ENCODE data around the gene C4orf36.
A peak's percentile ranks its signal among the peaks of the same experiment; 100 is the strongest.
"Not testable (repeated sequence)": the region's sequence is repeated elsewhere in the genome, so short reads cannot be mapped to it uniquely, and the experiment has no call there.

C4orf36 gene

GRCh38 chr4:86894455-86894854 lies 2.2 kb upstream of the C4orf36 start:
- Histone ChIP-seq H3K9ac (ENCODE audit: low read length in 5 of 5) (no peak overlapping the region), H3K27me3 (ENCODE audit: control insufficient read depth in 5 of 5, insufficient read depth in 4 of 5, low read length in 5 of 5) (no peaks in the 10 kb centered on the region), H3K9me3 (ENCODE audit: control insufficient read depth in 5 of 5, low read length in 5 of 5) (no peaks in the 10 kb centered on the region), H3K27ac (ENCODE audit: low read depth, low read length) (no peak overlapping the region), H3K36me3 (ENCODE audit: control insufficient read depth in 5 of 5, insufficient read depth in 5 of 5, low read length in 5 of 5) (no peaks in the 10 kb centered on the region), H3K4me3 (ENCODE audit: low read depth in 1 of 5, low read length in 5 of 5) (no peak overlapping the region), H3K4me1 (ENCODE audit: control insufficient read depth in 5 of 5, insufficient read depth in 5 of 5, low read length in 5 of 5) (peaks cover 4 to 21% (median 15%) of the 10 kb centered on the region in 5 donors)

GRCh38 chr4:86893136-86893535 lies 914 bp upstream of the C4orf36 start:
- Histone ChIP-seq H3K9ac (ENCODE audit: low read length in 5 of 5) (no peak overlapping the region), H3K4me3 (ENCODE audit: low read depth in 1 of 5, low read length in 5 of 5) (peak overlapping the region in 1 of 5 donors; percentile 64), H3K9me3 (ENCODE audit: control insufficient read depth in 5 of 5, low read length in 5 of 5) (no peaks in the 10 kb centered on the region), H3K27me3 (ENCODE audit: control insufficient read depth in 5 of 5, insufficient read depth in 4 of 5, low read length in 5 of 5) (no peaks in the 10 kb centered on the region), H3K36me3 (ENCODE audit: control insufficient read depth in 5 of 5, insufficient read depth in 5 of 5, low read length in 5 of 5) (no peaks in the 10 kb centered on the region), H3K4me1 (ENCODE audit: control insufficient read depth in 5 of 5, insufficient read depth in 5 of 5, low read length in 5 of 5) (peaks cover 4 to 21% (median 15%) of the 10 kb centered on the region in 5 donors), H3K27ac (ENCODE audit: low read depth, low read length) (no peak overlapping the region)

- Histone ChIP-seq H3K27me3 (ENCODE audit: control insufficient read depth in 5 of 5, insufficient read depth in 4 of 5, low read length in 5 of 5) (no peaks in the 10 kb centered on the region), H3K27ac (ENCODE audit: low read depth, low read length) (no peak overlapping the region), H3K9me3 (ENCODE audit: control insufficient read depth in 5 of 5, low read length in 5 of 5) (no peaks in the 10 kb centered on the region), H3K36me3 (ENCODE audit: control insufficient read depth in 5 of 5, insufficient read depth in 5 of 5, low read length in 5 of 5) (peaks cover 0 to under 1% (median 0%) of the 10 kb centered on the region in 5 donors), H3K4me3 (ENCODE audit: low read depth in 1 of 5, low read length in 5 of 5) (peak overlapping the region; percentile 64 to 85 (median 77)), H3K4me1 (ENCODE audit: control insufficient read depth in 5 of 5, insufficient read depth in 5 of 5, low read length in 5 of 5) (peaks cover 4 to 21% (median 15%) of the 10 kb centered on the region in 5 donors), H3K9ac (ENCODE audit: low read length in 5 of 5) (peak overlapping the region; percentile 66 to 87 (median 77))
Measured at GRCh38 chr4:86892636-86892960, 376 bp upstream of the C4orf36 start.

- no peaks in the 10 kb centered on the region for H3K9me3 ChIP-seq (ENCODE audit: control insufficient read depth in 5 of 5, low read length in 5 of 5)
- H3K9ac ChIP-seq (ENCODE audit: low read length in 5 of 5), result no peak overlapping the region
- no peaks in the 10 kb centered on the region for H3K27me3 ChIP-seq (ENCODE audit: control insufficient read depth in 5 of 5, insufficient read depth in 4 of 5, low read length in 5 of 5)
- peaks cover 2 to 15% (median 12%) of the 10 kb centered on the region in 5 donors for H3K4me1 ChIP-seq (ENCODE audit: control insufficient read depth in 5 of 5, insufficient read depth in 5 of 5, low read length in 5 of 5)
- H3K36me3 ChIP-seq (ENCODE audit: control insufficient read depth in 5 of 5, insufficient read depth in 5 of 5, low read length in 5 of 5), result peaks cover 0 to 4% (median 0%) of the 10 kb centered on the region in 5 donors
- H3K27ac ChIP-seq (ENCODE audit: low read depth, low read length), result no peak overlapping the region
- H3K4me3 ChIP-seq (ENCODE audit: low read depth in 1 of 5, low read length in 5 of 5), result no peak overlapping the region
Measured at GRCh38 chr4:86890790-86891189, 1.4 kb downstream of the C4orf36 start.

- Histone ChIP-seq H3K4me1 (ENCODE audit: control insufficient read depth in 5 of 5, insufficient read depth in 5 of 5, low read length in 5 of 5) (no peaks in the 10 kb centered on the region), H3K27me3 (ENCODE audit: control insufficient read depth in 5 of 5, insufficient read depth in 4 of 5, low read length in 5 of 5) (no peaks in the 10 kb centered on the region), H3K36me3 (ENCODE audit: control insufficient read depth in 5 of 5, insufficient read depth in 5 of 5, low read length in 5 of 5) (no peaks in the 10 kb centered on the region), H3K9me3 (ENCODE audit: control insufficient read depth in 5 of 5, low read length in 5 of 5) (peaks cover 2 to 24% (median 17%) of the 10 kb centered on the region in 5 donors), H3K4me3 (ENCODE audit: low read depth in 1 of 5, low read length in 5 of 5) (no peak overlapping the region), H3K27ac (ENCODE audit: low read depth, low read length) (no peak overlapping the region), H3K9ac (ENCODE audit: low read length in 5 of 5) (no peak overlapping the region)
Measured at GRCh38 chr4:86879641-86880040, 12.6 kb downstream of the C4orf36 start.

- Histone ChIP-seq H3K9me3 (ENCODE audit: control insufficient read depth in 5 of 5, low read length in 5 of 5) (peaks cover 2 to 24% (median 17%) of the 10 kb centered on the region in 5 donors), H3K27me3 (ENCODE audit: control insufficient read depth in 5 of 5, insufficient read depth in 4 of 5, low read length in 5 of 5) (no peaks in the 10 kb centered on the region), H3K4me3 (ENCODE audit: low read depth in 1 of 5, low read length in 5 of 5) (no peak overlapping the region), H3K9ac (ENCODE audit: low read length in 5 of 5) (no peak overlapping the region), H3K36me3 (ENCODE audit: control insufficient read depth in 5 of 5, insufficient read depth in 5 of 5, low read length in 5 of 5) (no peaks in the 10 kb centered on the region), H3K4me1 (ENCODE audit: control insufficient read depth in 5 of 5, insufficient read depth in 5 of 5, low read length in 5 of 5) (no peaks in the 10 kb centered on the region), H3K27ac (ENCODE audit: low read depth, low read length) (no peak overlapping the region)
Measured at GRCh38 chr4:86878640-86879039, 13.6 kb downstream of the C4orf36 start.

GRCh38 chr4:86876894-86877685 lies 15.1 kb downstream of the C4orf36 start:
- no peak overlapping the region for H3K4me3 ChIP-seq (ENCODE audit: low read depth in 1 of 5, low read length in 5 of 5)
- H3K27me3 ChIP-seq (ENCODE audit: control insufficient read depth in 5 of 5, insufficient read depth in 4 of 5, low read length in 5 of 5), result no peaks in the 10 kb centered on the region
- H3K9me3 ChIP-seq (ENCODE audit: control insufficient read depth in 5 of 5, low read length in 5 of 5), result peaks cover 2 to 24% (median 17%) of the 10 kb centered on the region in 5 donors
- no peak overlapping the region for H3K9ac ChIP-seq (ENCODE audit: low read length in 5 of 5)
- H3K36me3 ChIP-seq (ENCODE audit: control insufficient read depth in 5 of 5, insufficient read depth in 5 of 5, low read length in 5 of 5), result no peaks in the 10 kb centered on the region
- no peak overlapping the region for H3K27ac ChIP-seq (ENCODE audit: low read depth, low read length)
- no peaks in the 10 kb centered on the region for H3K4me1 ChIP-seq (ENCODE audit: control insufficient read depth in 5 of 5, insufficient read depth in 5 of 5, low read length in 5 of 5)

GRCh38 chr4:86875436-86875835 lies 16.8 kb downstream of the C4orf36 start:
- peaks cover 2 to 21% (median 17%) of the 10 kb centered on the region in 5 donors for H3K9me3 ChIP-seq (ENCODE audit: control insufficient read depth in 5 of 5, low read length in 5 of 5)
- not testable (repeated sequence) for H3K4me3 ChIP-seq (ENCODE audit: low read depth in 1 of 5, low read length in 5 of 5); H3K27me3 ChIP-seq (ENCODE audit: control insufficient read depth in 5 of 5, insufficient read depth in 4 of 5, low read length in 5 of 5); H3K9ac ChIP-seq (ENCODE audit: low read length in 5 of 5); H3K27ac ChIP-seq (ENCODE audit: low read depth, low read length); H3K4me1 ChIP-seq (ENCODE audit: control insufficient read depth in 5 of 5, insufficient read depth in 5 of 5, low read length in 5 of 5); H3K36me3 ChIP-seq (ENCODE audit: control insufficient read depth in 5 of 5, insufficient read depth in 5 of 5, low read length in 5 of 5)

GRCh38 chr4:86872135-86872534 lies 20.1 kb downstream of the C4orf36 start:
- Histone ChIP-seq H3K36me3 (ENCODE audit: control insufficient read depth in 5 of 5, insufficient read depth in 5 of 5, low read length in 5 of 5) (no peaks in the 10 kb centered on the region), H3K4me3 (ENCODE audit: low read depth in 1 of 5, low read length in 5 of 5) (no peak overlapping the region), H3K9ac (ENCODE audit: low read length in 5 of 5) (no peak overlapping the region), H3K4me1 (ENCODE audit: control insufficient read depth in 5 of 5, insufficient read depth in 5 of 5, low read length in 5 of 5) (no peaks in the 10 kb centered on the region), H3K27me3 (ENCODE audit: control insufficient read depth in 5 of 5, insufficient read depth in 4 of 5, low read length in 5 of 5) (no peaks in the 10 kb centered on the region), H3K27ac (ENCODE audit: low read depth, low read length) (no peak overlapping the region), H3K9me3 (ENCODE audit: control insufficient read depth in 5 of 5, low read length in 5 of 5) (no peaks in the 10 kb centered on the region)

GRCh38 chr4:86870442-86871069 lies 21.7 kb downstream of the C4orf36 start:
- Histone ChIP-seq H3K27me3 (ENCODE audit: control insufficient read depth in 5 of 5, insufficient read depth in 4 of 5, low read length in 5 of 5) (no peaks in the 10 kb centered on the region), H3K9me3 (ENCODE audit: control insufficient read depth in 5 of 5, low read length in 5 of 5) (no peaks in the 10 kb centered on the region), H3K4me1 (ENCODE audit: control insufficient read depth in 5 of 5, insufficient read depth in 5 of 5, low read length in 5 of 5) (no peaks in the 10 kb centered on the region), H3K36me3 (ENCODE audit: control insufficient read depth in 5 of 5, insufficient read depth in 5 of 5, low read length in 5 of 5) (no peaks in the 10 kb centered on the region), H3K9ac (ENCODE audit: low read length in 5 of 5) (no peak overlapping the region), H3K4me3 (ENCODE audit: low read depth in 1 of 5, low read length in 5 of 5) (no peak overlapping the region), H3K27ac (ENCODE audit: low read depth, low read length) (no peak overlapping the region)

Data from subcutaneous abdominal adipose tissue (tissue), 5 donors.